Measurements from ENCODE around the gene TMEM212.

Gene TMEM212

GRCh38 chr3:171822431-171823106, 20.6 kb upstream of the TMEM212 start:
- 0 out of 2 replicates have a peak, but pooled peaks cover 4% of the 10 kb centered on the region for H3K9me3 ChIP-seq (ENCODE audit: insufficient read depth, low read length)
- TF ChIP-seq SUZ12 (IDR thresholded peaks at IDR 0.05; ENCODE audit: extremely low read depth, insufficient read depth, insufficient read length) (no peak), ZNF274 (IDR thresholded peaks at IDR 0.05; ENCODE audit: low read depth, low read length) (no peak), YY1 (IDR thresholded peaks at IDR 0.05; ENCODE audit: insufficient read depth, insufficient read length) (no peak)
- no peak for DNase-seq (ENCODE audit: low read depth, low spot score)
- H3K4me1 ChIP-seq (ENCODE audit: insufficient read depth, insufficient read length), result no peaks in the 10 kb centered on the region
- no peaks in the 10 kb centered on the region for H3K27me3 ChIP-seq (ENCODE audit: insufficient read depth, insufficient read length)
- H3K4me3 ChIP-seq (ENCODE audit: insufficient read length, low read depth), result no peak overlapping the region
- H3K9ac ChIP-seq (ENCODE audit: insufficient read length, low read depth), result no peak overlapping the region
- H3K36me3 ChIP-seq (ENCODE audit: insufficient read depth, insufficient read length, low read length), result no peaks in the 10 kb centered on the region

GRCh38 chr3:171824116-171824515, 19.0 kb upstream of the TMEM212 start:
- H3K27me3 ChIP-seq (ENCODE audit: insufficient read depth, insufficient read length), result no peaks in the 10 kb centered on the region
- H3K4me3 ChIP-seq (ENCODE audit: insufficient read length, low read depth), result no peak overlapping the region
- TF ChIP-seq ZNF274 (IDR thresholded peaks at IDR 0.05; ENCODE audit: low read depth, low read length) (no peak), SUZ12 (IDR thresholded peaks at IDR 0.05; ENCODE audit: extremely low read depth, insufficient read depth, insufficient read length) (no peak), YY1 (IDR thresholded peaks at IDR 0.05; ENCODE audit: insufficient read depth, insufficient read length) (no peak)
- H3K9ac ChIP-seq (ENCODE audit: insufficient read length, low read depth), result no peak overlapping the region
- H3K9me3 ChIP-seq (ENCODE audit: insufficient read depth, low read length), result no peaks in the 10 kb centered on the region
- H3K4me1 ChIP-seq (ENCODE audit: insufficient read depth, insufficient read length), result no peaks in the 10 kb centered on the region
- H3K36me3 ChIP-seq (ENCODE audit: insufficient read depth, insufficient read length, low read length), result no peaks in the 10 kb centered on the region
- no peak for DNase-seq (ENCODE audit: low read depth, low spot score)

- Histone ChIP-seq H3K9ac (ENCODE audit: insufficient read length, low read depth) (no peak overlapping the region), H3K36me3 (ENCODE audit: insufficient read depth, insufficient read length, low read length) (no peaks in the 10 kb centered on the region), H3K4me1 (ENCODE audit: insufficient read depth, insufficient read length) (no peaks in the 10 kb centered on the region), H3K9me3 (ENCODE audit: insufficient read depth, low read length) (no peaks in the 10 kb centered on the region), H3K4me3 (ENCODE audit: insufficient read length, low read depth) (no peak overlapping the region), H3K27me3 (ENCODE audit: insufficient read depth, insufficient read length) (no peaks in the 10 kb centered on the region)
- no peak for TF ChIP-seq SUZ12 (IDR thresholded peaks at IDR 0.05; ENCODE audit: extremely low read depth, insufficient read depth, insufficient read length)
- TF ChIP-seq YY1 (IDR thresholded peaks at IDR 0.05; ENCODE audit: insufficient read depth, insufficient read length), result no peak
- no peak for TF ChIP-seq ZNF274 (IDR thresholded peaks at IDR 0.05; ENCODE audit: low read depth, low read length)
- no peak for DNase-seq (ENCODE audit: low read depth, low spot score)
Measured at GRCh38 chr3:171824824-171825221, 18.3 kb upstream of the TMEM212 start.

- Histone ChIP-seq H3K9me3 (ENCODE audit: insufficient read depth, low read length) (no peaks in the 10 kb centered on the region), H3K27me3 (ENCODE audit: insufficient read depth, insufficient read length) (no peaks in the 10 kb centered on the region), H3K4me1 (ENCODE audit: insufficient read depth, insufficient read length) (no peaks in the 10 kb centered on the region), H3K4me3 (ENCODE audit: insufficient read length, low read depth) (no peak overlapping the region), H3K36me3 (ENCODE audit: insufficient read depth, insufficient read length, low read length) (no peaks in the 10 kb centered on the region), H3K9ac (ENCODE audit: insufficient read length, low read depth) (no peak overlapping the region)
- DNase-seq (ENCODE audit: low read depth, low spot score), result no peak
- no peak for TF ChIP-seq ZNF274 (IDR thresholded peaks at IDR 0.05; ENCODE audit: low read depth, low read length)
- no peak for TF ChIP-seq YY1 (IDR thresholded peaks at IDR 0.05; ENCODE audit: insufficient read depth, insufficient read length)
- TF ChIP-seq SUZ12 (IDR thresholded peaks at IDR 0.05; ENCODE audit: extremely low read depth, insufficient read depth, insufficient read length), result no peak
Measured at GRCh38 chr3:171825222-171825828, 17.8 kb upstream of the TMEM212 start.

- Histone ChIP-seq H3K36me3 (ENCODE audit: insufficient read depth, insufficient read length, low read length) (no peaks in the 10 kb centered on the region), H3K4me3 (ENCODE audit: insufficient read length, low read depth) (no peak overlapping the region)
- no peak for TF ChIP-seq YY1 (IDR thresholded peaks at IDR 0.05; ENCODE audit: insufficient read depth, insufficient read length)
- no peak for TF ChIP-seq ZNF274 (IDR thresholded peaks at IDR 0.05; ENCODE audit: low read depth, low read length)
- TF ChIP-seq SUZ12 (IDR thresholded peaks at IDR 0.05; ENCODE audit: extremely low read depth, insufficient read depth, insufficient read length), result no peak
Measured at GRCh38 chr3:171827385-171827784, 15.8 kb upstream of the TMEM212 start.

GRCh38 chr3:171827836-171828458, 15.2 kb upstream of the TMEM212 start:
- Histone ChIP-seq H3K4me3 (ENCODE audit: insufficient read length, low read depth) (no peak overlapping the region), H3K4me1 (ENCODE audit: insufficient read depth, insufficient read length) (no peaks in the 10 kb centered on the region), H3K27me3 (ENCODE audit: insufficient read depth, insufficient read length) (no peaks in the 10 kb centered on the region), H3K9me3 (ENCODE audit: insufficient read depth, low read length) (no peaks in the 10 kb centered on the region), H3K9ac (ENCODE audit: insufficient read length, low read depth) (no peak overlapping the region), H3K36me3 (ENCODE audit: insufficient read depth, insufficient read length, low read length) (no peaks in the 10 kb centered on the region)
- DNase-seq (ENCODE audit: low read depth, low spot score), result no peak
- TF ChIP-seq ZNF274 (IDR thresholded peaks at IDR 0.05; ENCODE audit: low read depth, low read length) (no peak), YY1 (IDR thresholded peaks at IDR 0.05; ENCODE audit: insufficient read depth, insufficient read length) (no peak), SUZ12 (IDR thresholded peaks at IDR 0.05; ENCODE audit: extremely low read depth, insufficient read depth, insufficient read length) (no peak)

More at GRCh38 chr3:171827385-171827784, 15.8 kb upstream of the TMEM212 start:
- H3K9ac ChIP-seq (ENCODE audit: insufficient read length, low read depth), result no peak overlapping the region
- H3K27me3 ChIP-seq (ENCODE audit: insufficient read depth, insufficient read length), result no peaks in the 10 kb centered on the region
- H3K4me1 ChIP-seq (ENCODE audit: insufficient read depth, insufficient read length), result no peaks in the 10 kb centered on the region
- no peaks in the 10 kb centered on the region for H3K9me3 ChIP-seq (ENCODE audit: insufficient read depth, low read length)
- no peak for DNase-seq (ENCODE audit: low read depth, low spot score)
